ENCODE results near the gene FXYD3. TPM values are rescaled to one million over a fixed set of nuclear protein-coding genes. Genes with fewer than 3 reads are reported as not detected.

FXYD3 gene
- total RNA-seq, 2 experiments from 2014 or later, result 0.35 to 0.88 TPM

GRCh38 chr19:35125270-35125717 lies 9.7 kb downstream of the FXYD3 start:
- CTCF ChIA-PET (ENCODE audit: unreplicated experiment), result interaction anchor here (0.9 to 1.3 kb wide), 2 partner anchors 10 to 16 kb away, joined by 4 read pairs; no protein-coding TSS in a partner anchor
- BruUV-seq (replicated peaks), result no TSS peak
- no peaks in the 10 kb centered on the region for H3K79me2 ChIP-seq (ENCODE audit: insufficient read depth, low read depth, low read length)
- H3K27ac ChIP-seq (ENCODE audit: low read depth, low read length, poor library complexity, severe bottlenecking), result no peak overlapping the region
- no peaks in the 10 kb centered on the region for H4K20me1 ChIP-seq (ENCODE audit: insufficient read depth, low read length)
- H3K4me3 ChIP-seq (ENCODE audit: low read depth, low read length, poor library complexity, severe bottlenecking), result no peak overlapping the region
- peak overlapping the region; percentile 74 for H3K4me2 ChIP-seq (ENCODE audit: low read length)
- H3K9me2 ChIP-seq (ENCODE audit: insufficient read depth, low read length), result no peaks in the 10 kb centered on the region
- TF ChIP-seq EZH2phosphoT487 (IDR thresholded peaks at IDR 0.05; ENCODE audit: borderline replicate concordance, low read depth, low read length) (no peak), CTCF (conservative IDR thresholded peaks at IDR 0.05; ENCODE audit: low read length) (no peak)
- DNase-seq (ENCODE audit: low spot score), result no peak
- H3K36me3 ChIP-seq (ENCODE audit: insufficient read depth, low read length), result no peaks in the 10 kb centered on the region
- POLR2A ChIA-PET, result interaction anchor here (0.9 kb wide), 1 partner anchor 137 kb away, joined by 3 read pairs; no protein-coding TSS in a partner anchor
- intact Hi-C loops (cut with micrococcal nuclease; ENCODE audit: unreplicated experiment), result no loop called here
- no peaks in the 10 kb centered on the region for H3K9me3 ChIP-seq (ENCODE audit: low read length)
- H2AFZ ChIP-seq (ENCODE audit: low read length), result no peak overlapping the region
- peaks cover 13% of the 10 kb centered on the region for H3K4me1 ChIP-seq (ENCODE audit: insufficient read depth, low read length, poor library complexity, severe bottlenecking)

GRCh38 chr19:35125749-35126623 lies 10.4 kb downstream of the FXYD3 start:
- TF ChIP-seq EZH2phosphoT487 (IDR thresholded peaks at IDR 0.05; ENCODE audit: borderline replicate concordance, low read depth, low read length), result no peak
- TF ChIP-seq CTCF (conservative IDR thresholded peaks at IDR 0.05; ENCODE audit: low read length), result no peak
- Histone ChIP-seq H3K4me3 (ENCODE audit: low read depth, low read length, poor library complexity, severe bottlenecking) (no peak overlapping the region), H3K9me2 (ENCODE audit: insufficient read depth, low read length) (no peaks in the 10 kb centered on the region), H3K4me1 (ENCODE audit: insufficient read depth, low read length, poor library complexity, severe bottlenecking) (peaks cover 13% of the 10 kb centered on the region), H3K4me2 (ENCODE audit: low read length) (no peak overlapping the region), H2AFZ (ENCODE audit: low read length) (no peak overlapping the region), H3K9me3 (ENCODE audit: low read length) (no peaks in the 10 kb centered on the region), H3K27ac (ENCODE audit: low read depth, low read length, poor library complexity, severe bottlenecking) (no peak overlapping the region), H4K20me1 (ENCODE audit: insufficient read depth, low read length) (no peaks in the 10 kb centered on the region), H3K79me2 (ENCODE audit: insufficient read depth, low read depth, low read length) (no peaks in the 10 kb centered on the region), H3K36me3 (ENCODE audit: insufficient read depth, low read length) (no peaks in the 10 kb centered on the region)
- no TSS peak for BruUV-seq (replicated peaks)
- ChIA-PET CTCF (ENCODE audit: unreplicated experiment) (no interaction called here), POLR2A (no interaction called here)
- intact Hi-C loops (cut with micrococcal nuclease; ENCODE audit: unreplicated experiment), result no loop called here
- no peak for DNase-seq (ENCODE audit: low spot score)

GRCh38 chr19:35126624-35126959 lies 11.0 kb downstream of the FXYD3 start:
- Histone ChIP-seq H3K79me2 (ENCODE audit: insufficient read depth, low read depth, low read length) (no peaks in the 10 kb centered on the region), H3K4me2 (ENCODE audit: low read length) (no peak overlapping the region), H3K27ac (ENCODE audit: low read depth, low read length, poor library complexity, severe bottlenecking) (no peak overlapping the region), H2AFZ (ENCODE audit: low read length) (no peak overlapping the region), H3K9me3 (ENCODE audit: low read length) (no peaks in the 10 kb centered on the region), H4K20me1 (ENCODE audit: insufficient read depth, low read length) (no peaks in the 10 kb centered on the region), H3K4me1 (ENCODE audit: insufficient read depth, low read length, poor library complexity, severe bottlenecking) (peaks cover 13% of the 10 kb centered on the region), H3K4me3 (ENCODE audit: low read depth, low read length, poor library complexity, severe bottlenecking) (no peak overlapping the region), H3K36me3 (ENCODE audit: insufficient read depth, low read length) (no peaks in the 10 kb centered on the region), H3K9me2 (ENCODE audit: insufficient read depth, low read length) (no peaks in the 10 kb centered on the region)
- TF ChIP-seq EZH2phosphoT487 (IDR thresholded peaks at IDR 0.05; ENCODE audit: borderline replicate concordance, low read depth, low read length), result no peak
- TF ChIP-seq CTCF (conservative IDR thresholded peaks at IDR 0.05; ENCODE audit: low read length), result no peak
- BruUV-seq (replicated peaks), result no TSS peak
- POLR2A ChIA-PET, result no interaction called here
- CTCF ChIA-PET (ENCODE audit: unreplicated experiment), result no interaction called here
- intact Hi-C loops (cut with micrococcal nuclease; ENCODE audit: unreplicated experiment), result no loop called here
- no peak for DNase-seq (ENCODE audit: low spot score)

All from OCI-LY7 (cell line).